ENCODE measurements around the gene OR8B8. TPM values are rescaled to one million over a fixed set of nuclear protein-coding genes. Genes with fewer than 3 reads are reported as not detected.

OR8B8 gene, protein sequence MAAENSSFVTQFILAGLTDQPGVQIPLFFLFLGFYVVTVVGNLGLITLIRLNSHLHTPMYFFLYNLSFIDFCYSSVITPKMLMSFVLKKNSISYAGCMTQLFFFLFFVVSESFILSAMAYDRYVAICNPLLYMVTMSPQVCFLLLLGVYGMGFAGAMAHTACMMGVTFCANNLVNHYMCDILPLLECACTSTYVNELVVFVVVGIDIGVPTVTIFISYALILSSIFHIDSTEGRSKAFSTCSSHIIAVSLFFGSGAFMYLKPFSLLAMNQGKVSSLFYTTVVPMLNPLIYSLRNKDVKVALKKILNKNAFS
- total RNA-seq, result not detected in 2 replicates

GRCh38 chr11:124445646-124446150 lies at the start of gene OR8B8:
Gene OR8B8 (minus strand): TSS chr11:124445696. CDS start chr11:124441085, 4,611 bp downstream.

DNA sequence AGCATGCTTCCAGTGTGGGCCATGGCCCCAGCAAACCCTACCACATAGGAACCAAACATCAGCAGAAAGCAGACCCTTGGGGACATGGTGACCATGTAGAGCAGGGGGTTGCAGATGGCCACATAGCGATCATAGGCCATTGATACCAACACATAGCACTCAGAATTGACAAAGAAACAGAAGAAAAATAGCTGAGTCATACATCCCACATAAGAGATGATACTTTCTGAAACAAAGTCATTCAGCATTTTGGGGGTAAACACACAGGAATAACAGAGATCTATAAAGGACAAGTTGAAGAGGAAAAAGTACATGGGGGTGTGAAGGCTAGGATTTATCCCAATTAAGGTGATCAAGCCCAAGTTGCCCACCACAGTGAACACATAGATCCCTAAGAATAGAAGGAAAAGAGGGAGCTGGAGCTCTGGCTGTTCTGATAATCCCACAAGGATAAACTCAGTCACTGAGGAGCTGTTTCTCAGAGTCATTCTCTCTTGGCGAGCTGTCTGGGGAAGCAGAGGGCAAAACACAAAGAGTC lies 21.0 kb downstream of the OR8B8 start, which contains the start of gene OR8B4:
OR8B4 (minus strand) TSS at position 488 of the 538 bp plus-strand sequence; CDS start at position 488, 0 bp downstream.

DNA sequence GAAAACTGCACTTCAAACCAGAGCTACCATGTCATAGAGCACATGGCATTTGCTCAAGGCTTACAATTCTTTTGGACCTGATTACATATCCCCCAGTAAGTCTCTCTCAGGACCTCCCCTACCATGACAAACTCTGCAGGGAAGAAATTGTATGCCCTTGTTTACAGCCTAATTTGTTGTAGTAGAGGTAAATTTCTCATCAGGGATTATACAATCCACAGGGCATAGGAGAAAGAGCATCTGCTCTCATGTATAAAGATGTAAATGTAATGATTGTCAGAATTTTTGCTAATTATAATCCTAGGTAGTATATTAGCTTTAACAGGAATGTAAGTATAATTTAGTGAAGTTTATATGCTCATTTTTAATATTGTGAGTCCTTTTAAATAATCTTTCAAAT lies 46.6 kb downstream of the OR8B8 start, which contains the start of gene OR8B3:
OR8B3 (minus strand) TSS at position 101 of the 400 bp plus-strand sequence. CDS start 1,673 bp downstream, outside the sequence.

Other genes with a start within 250 kb of the OR8B8 start
- not detected in 2 replicates for gene OR8G1, start 204.6 kb downstream of the OR8B8 start, total RNA-seq
- gene OR8G5, start 189.3 kb downstream of the OR8B8 start, total RNA-seq, result not detected in 2 replicates
- not detected in 2 replicates for gene OR8D1, start 131.7 kb downstream of the OR8B8 start, total RNA-seq
- gene OR8D2, start 125.5 kb downstream of the OR8B8 start, total RNA-seq, result not detected in 2 replicates
- not detected in 2 replicates for gene OR8B2, start 61.2 kb downstream of the OR8B8 start, total RNA-seq
- gene OR8B3, start 46.7 kb downstream of the OR8B8 start, total RNA-seq, result not detected in 2 replicates
- gene OR8B4, start 20.8 kb downstream of the OR8B8 start, total RNA-seq, result not detected in 2 replicates
- not detected in 2 replicates for gene OR8B12, start 98.0 kb upstream of the OR8B8 start, total RNA-seq
- not detected in 2 replicates for gene OR8A1, start 124.3 kb upstream of the OR8B8 start, total RNA-seq
- not detected in 2 replicates for gene PANX3, start 165.7 kb upstream of the OR8B8 start, total RNA-seq
- 28.4 and 38.9 TPM in 2 replicates for gene TBRG1, start 177.2 kb upstream of the OR8B8 start, total RNA-seq
- gene SIAE, start 228.0 kb upstream of the OR8B8 start, total RNA-seq, result 10.3 and 31.5 TPM in 2 replicates
- 2.4 and 4.1 TPM in 2 replicates for gene SPA17, start 228.2 kb upstream of the OR8B8 start, total RNA-seq

Measured in nasal cavity respiratory epithelium epithelial cell of viscerocranial mucosa (primary cell).